Heart left ventricle (tissue), 16 donors: ENCODE results near the gene PARD3. TPM values are rescaled to one million over a fixed set of nuclear protein-coding genes. Genes with fewer than 3 reads are reported as not detected.

Experiments used
- ATAC-seq, 4 donors: fragments of 200-7000 bp; cut with Tn5 transposase; one replicate each; pipeline ENCODE4 v1.9.1; 2020 to 2022; ENCODE audit warnings: moderate library complexity in 4 of 4, mild to moderate bottlenecking in 3 of 4, moderate number of reproducible peaks in 1 of 4
- DNase-seq, 5 donors: peaks; one replicate each; pipeline ENCODE4 v3.0.0-alpha.2; 2020
- H3K27ac ChIP-seq, 12 donors: fragments of 200-600 bp; sonication (generic) in 4 of 12; one replicate each; pipeline versions ENCODE4 v1.5.0 to v1.8.0; 2016 to 2022; ENCODE audit warnings: mild to moderate bottlenecking in 2 of 12
- H3K27me3 ChIP-seq, 9 donors: fragments of 200-600 bp; sonication (generic) in 2 of 9; one replicate each; pipeline versions ENCODE4 v1.5.1 to v1.8.0; 2016 to 2022; ENCODE audit warnings: mild to moderate bottlenecking in 3 of 9
- H3K36me3 ChIP-seq, 9 donors: fragments of 200-600 bp; sonication (generic) in 2 of 9; one replicate each; pipeline versions ENCODE4 v1.5.0 to v1.8.0; 2018 to 2022; ENCODE audit warnings: mild to moderate bottlenecking in 2 of 9
- H3K4me1 ChIP-seq, 12 donors: fragments of 200-600 bp; sonication (generic) in 4 of 12; one replicate each; pipeline versions ENCODE4 v1.5.0 to v1.8.0; 2016 to 2022; ENCODE audit warnings: mild to moderate bottlenecking in 3 of 12
- H3K4me3 ChIP-seq, 12 donors: fragments of 200-600 bp; sonication (generic) in 4 of 12; one replicate each; pipeline versions ENCODE4 v1.5.0 to v1.8.0; 2017 to 2022; ENCODE audit warnings: mild to moderate bottlenecking in 9 of 12, moderate library complexity in 4 of 12
- H3K9me3 ChIP-seq, 12 donors: fragments of 200-600 bp; sonication (generic) in 4 of 12; one replicate each; pipeline versions ENCODE4 v1.5.0 to v1.8.0; 2016 to 2022; ENCODE audit warnings: mild to moderate bottlenecking in 1 of 12
- POLR2A ChIP-seq, 2 donors: fragments of 450-650 bp; IDR thresholded peaks; one replicate each; pipeline ENCODE4 v1.6.1; 2017; ENCODE audit warnings: antibody characterized with exemption in 2 of 2, mild to moderate bottlenecking in 2 of 2, moderate library complexity in 2 of 2
- WGBS, 4 donors: extraction: QIAGEN DNeasy Blood & Tissue Kit in 2 of 4; methylation state at CpG; one replicate each; pipeline versions ENCODE4 v1.1.5 to v1.1.7; 2013 to 2018; 5-methylcytosine and 5-hydroxymethylcytosine counted together
- intact Hi-C, 10 donors: fragments of 100-400 bp; cut with DNase I; formaldehyde crosslinking; loops; one replicate each; pipeline versions ENCODE4 v1.11.1 to v1.14.2; 2022
- polyA plus RNA-seq, 2 donors: library from polyadenylated mRNA; stranded (reverse); fragments of 200-250 nt; gene quantifications; one replicate each; pipeline ENCODE4 v1.2.3, GENCODE V29; 2013
- total RNA-seq, 9 donors: library from RNA; depleted of rRNA in 2 of 9; stranded (reverse); fragments of >200 nt in 2 of 9; fragmentation: NEBNext Ultra II Directional in 3 of 9; extraction: Animal tissue kit (Norgen Biotek cat#: 25700) in 3 of 9; gene quantifications; one replicate each; pipeline versions ENCODE4 v1.1.0 to v1.2.4, GENCODE V29; 2016 to 2023
- TF ChIP-seq, protein P1 (sequence below), 12 donors: fragments of 200-600 bp; sonication (generic) in 4 of 12; IDR thresholded peaks; one replicate each; pipeline versions ENCODE4 v1.5.0 to v1.8.0; 2018 to 2022; ENCODE audit warnings: antibody characterized with exemption in 12 of 12, mild to moderate bottlenecking in 5 of 12
- donor health status: ischemic (EF 13 %, LVEDD 7.1; RV severe dilation, severe dysfunction).
- donor health status: healthy with polysubstance abuse.
- donor health status: DM: no; HTN: yes; CAD: no.
- donor health status: DM: no; HTN: no; CAD: no.
- donor health status: ischemic (EF 25% LVEDD 6.9; RV normal size, moderate dysfunction).
- donor health status: ischemic (EF 25% LVEDD 5.7; RV mildly dilated, moderate dysfunction).
- donor health status: healthy.
- donor health status: DM: yes; HTN: yes; CAD: no.
- donor health status: ischemic (EF 35%, LVEDD 5.7; RV mildly dilated, moderate dysfunction).
- donor health status: nonischemic (EF 11% LVEDD 7.7; RV severe dilation, severe dysfunction).
- donor health status: DM: yes; HTN: yes; CAD: no.
- donor health status: PGD.
- donor health status: ischemic (EF 29% LVEDD 5.4; RV normal size, mild dysfunction).
- donor health status: nonischemic (EF 23%, LVEDD 6.1; RV moderate dilation, normal function).

The PARD3 gene
- total and polyA plus RNA-seq, 11 donors: 24.8 to 69.7 (median 33.1) TPM

DNA sequence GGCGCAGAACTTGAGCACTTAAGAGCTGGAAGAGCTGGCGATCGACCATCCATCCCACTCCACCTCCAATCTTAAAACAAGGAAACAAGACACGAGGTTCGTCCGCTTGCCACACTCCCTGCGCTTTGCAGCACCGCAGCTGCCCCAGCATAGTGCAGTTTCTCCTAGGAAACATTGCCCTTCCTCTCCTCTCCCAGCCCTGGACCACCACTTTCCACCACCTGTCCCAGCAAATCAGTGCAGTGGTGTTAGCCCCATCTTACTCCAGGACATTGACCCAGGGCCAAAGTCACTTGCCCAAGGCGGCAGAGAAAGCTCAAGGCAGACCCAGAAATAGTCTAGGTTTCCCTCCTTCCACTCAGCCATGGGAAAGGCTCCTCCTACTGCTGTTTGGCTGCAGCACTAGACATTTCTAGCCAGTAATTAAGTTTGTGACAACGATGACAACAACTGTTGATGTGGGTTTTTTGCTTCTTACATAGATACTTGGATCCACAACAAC is 1.5 kb upstream of the PARD3 start:
- 3 to 4% (median 4%) methylated on average over 10 of the region's 10 CpGs for WGBS, 4 donors
- TF ChIP-seq, protein P1, sequence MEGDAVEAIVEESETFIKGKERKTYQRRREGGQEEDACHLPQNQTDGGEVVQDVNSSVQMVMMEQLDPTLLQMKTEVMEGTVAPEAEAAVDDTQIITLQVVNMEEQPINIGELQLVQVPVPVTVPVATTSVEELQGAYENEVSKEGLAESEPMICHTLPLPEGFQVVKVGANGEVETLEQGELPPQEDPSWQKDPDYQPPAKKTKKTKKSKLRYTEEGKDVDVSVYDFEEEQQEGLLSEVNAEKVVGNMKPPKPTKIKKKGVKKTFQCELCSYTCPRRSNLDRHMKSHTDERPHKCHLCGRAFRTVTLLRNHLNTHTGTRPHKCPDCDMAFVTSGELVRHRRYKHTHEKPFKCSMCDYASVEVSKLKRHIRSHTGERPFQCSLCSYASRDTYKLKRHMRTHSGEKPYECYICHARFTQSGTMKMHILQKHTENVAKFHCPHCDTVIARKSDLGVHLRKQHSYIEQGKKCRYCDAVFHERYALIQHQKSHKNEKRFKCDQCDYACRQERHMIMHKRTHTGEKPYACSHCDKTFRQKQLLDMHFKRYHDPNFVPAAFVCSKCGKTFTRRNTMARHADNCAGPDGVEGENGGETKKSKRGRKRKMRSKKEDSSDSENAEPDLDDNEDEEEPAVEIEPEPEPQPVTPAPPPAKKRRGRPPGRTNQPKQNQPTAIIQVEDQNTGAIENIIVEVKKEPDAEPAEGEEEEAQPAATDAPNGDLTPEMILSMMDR (IDR thresholded peaks at IDR 0.05): peak in 3 of 12 donors; percentile 11 to 27 (median 18)
- TF ChIP-seq POLR2A (IDR thresholded peaks at IDR 0.05): no peak
- Histone ChIP-seq H3K27ac (peak overlapping the region in 2 of 12 donors; percentile 78 to 92), H3K4me3 (peak overlapping the region in 10 of 12 donors; percentile 45 to 98 (median 84)), H3K36me3 (no peaks in the 10 kb centered on the region), H3K27me3 (peaks cover 0 to 37% (median 0%) of the 10 kb centered on the region in 9 donors), H3K4me1 (peaks cover 0 to 44% (median 24%) of the 10 kb centered on the region in 12 donors), H3K9me3 (no peaks in the 10 kb centered on the region)
- DNase-seq (peak in 1 of 5 donors; percentile 40), ATAC-seq (peak in 2 of 4 donors; percentile 13 to 29)
- intact Hi-C loops: loop anchor here in 8 of 10 donors (5.0 to 10.0 kb wide), 6 partner anchors 82 to 154 kb away; no protein-coding TSS in a partner anchor

DNA sequence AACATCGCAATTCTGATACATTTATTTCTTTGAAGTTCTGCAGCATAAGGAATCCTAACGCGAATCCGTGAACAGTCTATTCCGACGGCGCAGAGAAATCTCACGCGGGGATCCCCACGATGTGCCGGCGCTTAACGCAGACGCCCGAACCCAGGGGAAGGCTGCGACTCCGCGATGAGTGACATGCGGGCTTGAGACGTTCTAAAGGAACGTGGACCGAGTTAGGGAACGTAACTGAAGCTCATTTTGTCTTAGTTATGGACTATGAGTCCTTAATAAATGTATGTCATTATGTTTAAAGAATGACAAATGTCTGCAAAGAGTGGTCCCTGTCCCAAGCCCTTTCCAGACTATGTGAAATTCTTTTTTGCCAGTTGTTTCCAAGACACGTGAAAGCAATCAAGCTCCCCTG is 995 bp upstream of the PARD3 start:
- ATAC-seq: no peak
- H3K36me3 ChIP-seq: no peaks in the 10 kb centered on the region
- H3K4me3 ChIP-seq: peak overlapping the region; percentile 45 to 98 (median 84)
- H3K9me3 ChIP-seq: no peaks in the 10 kb centered on the region
- H3K4me1 ChIP-seq: peaks cover 0 to 49% (median 24%) of the 10 kb centered on the region in 12 donors
- intact Hi-C loops: loop anchor here in 8 of 10 donors (5.0 to 10.0 kb wide), 6 partner anchors 81 to 154 kb away; no protein-coding TSS in a partner anchor
- peaks cover 0 to 37% (median 0%) of the 10 kb centered on the region in 9 donors for H3K27me3 ChIP-seq
- H3K27ac ChIP-seq: peak overlapping the region in 6 of 12 donors; percentile 15 to 92 (median 78)
- no peak for TF ChIP-seq POLR2A (IDR thresholded peaks at IDR 0.05)
- TF ChIP-seq, protein P1 (IDR thresholded peaks at IDR 0.05): no peak
- WGBS, 4 donors: 1 to 4% (median 3%) methylated on average over 24 of the region's 24 CpGs
- no peak for DNase-seq

DNA sequence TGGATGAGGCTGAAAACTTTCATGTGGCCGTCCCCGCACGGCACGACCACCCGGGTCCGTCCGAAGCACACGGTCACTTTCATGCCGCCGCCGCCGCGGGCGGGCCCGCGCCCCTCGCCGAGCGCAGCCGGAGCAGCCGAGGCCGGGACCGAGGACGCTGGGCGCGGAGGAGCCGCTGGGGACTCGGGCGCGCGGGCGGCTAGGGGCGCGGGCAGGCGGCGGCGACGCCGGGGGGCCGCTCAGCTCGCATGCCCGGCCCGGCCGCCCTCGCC is 247 bp downstream of the PARD3 start:
- H3K27ac ChIP-seq: peak overlapping the region; percentile 78 to 96 (median 82)
- H3K4me3 ChIP-seq: peak overlapping the region; percentile 67 to 98 (median 84)
- H3K36me3 ChIP-seq: no peaks in the 10 kb centered on the region
- DNase-seq: no peak
- TF ChIP-seq, protein P1 (IDR thresholded peaks at IDR 0.05): no peak
- TF ChIP-seq POLR2A (IDR thresholded peaks at IDR 0.05): no peak
- 0 to 1% (median 1%) methylated on average over 28 to 45 of the region's 45 CpGs; no CpG with 5 or more reads in 1 of the 4 donors for WGBS, 4 donors
- H3K9me3 ChIP-seq: no peaks in the 10 kb centered on the region
- intact Hi-C loops: loop anchor here in 9 of 10 donors (5.0 to 10.0 kb wide), 9 partner anchors 48 to 158 kb away; no protein-coding TSS in a partner anchor
- ATAC-seq: no peak
- peaks cover 0 to 59% (median 24%) of the 10 kb centered on the region in 12 donors for H3K4me1 ChIP-seq
- H3K27me3 ChIP-seq: peaks cover 0 to 37% (median 0%) of the 10 kb centered on the region in 9 donors

DNA sequence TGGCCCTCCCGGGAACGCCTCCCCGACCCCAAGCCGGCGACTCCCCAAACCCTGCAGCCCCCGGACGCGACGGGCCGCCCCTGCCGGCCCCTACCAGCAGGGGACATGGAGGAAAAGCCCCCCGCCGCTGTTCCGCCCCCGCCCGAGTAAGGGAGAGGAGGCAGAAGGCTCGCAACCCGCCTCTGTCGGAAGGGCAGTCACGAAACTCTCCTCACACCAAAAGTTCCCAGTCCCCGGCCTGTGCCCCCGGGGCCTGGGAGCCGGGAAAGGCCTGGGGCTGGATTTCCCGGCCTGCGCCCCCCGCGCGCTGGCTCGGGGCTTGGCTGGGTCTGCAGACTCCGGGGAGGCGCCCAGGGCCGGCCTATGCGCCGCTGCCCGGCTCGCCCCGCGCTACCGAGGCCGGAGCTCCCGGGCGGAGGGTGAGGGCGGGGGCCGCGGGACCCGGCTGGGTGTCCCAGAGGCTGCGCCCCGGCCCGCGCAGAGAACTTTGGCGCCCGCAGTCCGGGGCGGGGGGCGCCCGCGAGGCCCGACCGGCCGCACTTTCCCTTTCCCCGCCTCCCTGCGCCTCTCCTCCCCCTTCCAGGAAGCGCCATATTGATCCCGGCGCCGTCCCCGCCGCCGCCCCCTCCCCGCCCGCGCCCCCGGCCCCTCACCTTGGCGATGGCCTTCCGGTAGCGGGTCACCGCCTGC is 728 bp downstream of the PARD3 start:
- Histone ChIP-seq H3K36me3 (no peaks in the 10 kb centered on the region), H3K4me3 (peak overlapping the region; percentile 67 to 98 (median 84)), H3K9me3 (no peaks in the 10 kb centered on the region), H3K27ac (peak overlapping the region; percentile 78 to 96 (median 82)), H3K4me1 (peaks cover 0 to 63% (median 25%) of the 10 kb centered on the region in 12 donors), H3K27me3 (peaks cover 0 to 37% (median 0%) of the 10 kb centered on the region in 9 donors)
- TF ChIP-seq POLR2A (IDR thresholded peaks at IDR 0.05): no peak
- TF ChIP-seq, protein P1 (IDR thresholded peaks at IDR 0.05): peak in 2 of 12 donors; percentile 4 to 9
- WGBS, 4 donors: 0 to 2% (median 1%) methylated on average over 11 to 77 of the region's 77 CpGs
- DNase-seq: peak; percentile 53 to 70 (median 61)
- ATAC-seq: peak in 3 of 4 donors; percentile 57 to 66 (median 60)
- intact Hi-C loops: loop anchor here in 8 of 10 donors (5.0 to 10.0 kb wide), 7 partner anchors 47 to 157 kb away; no protein-coding TSS in a partner anchor
